ENCODE results near the gene SIGLEC14.

The SIGLEC14 gene

DNA sequence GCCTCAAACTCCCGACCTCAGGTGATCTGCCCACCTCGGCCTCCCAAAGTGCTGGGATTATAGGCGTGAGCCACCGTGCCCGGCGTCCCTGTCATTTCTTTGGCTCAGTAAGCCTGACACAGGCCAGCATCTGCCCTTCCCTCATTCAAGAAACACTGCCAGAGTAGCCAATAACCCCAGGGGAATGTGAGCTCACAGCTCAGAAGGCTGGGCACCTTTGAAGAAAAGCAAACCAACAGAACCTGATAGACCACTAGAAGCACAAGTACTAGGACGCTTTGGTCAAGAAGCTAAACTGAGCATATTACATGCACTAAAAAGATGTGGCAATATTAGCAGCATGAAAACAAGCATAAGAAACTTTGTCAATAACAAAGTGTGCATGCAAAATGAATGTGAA is 30.6 kb downstream of the SIGLEC14 start:
- peak; percentile 53 for DNase-seq (ENCODE audit: low read depth)
- H3K4me3 ChIP-seq (ENCODE audit: low read length), result no peak overlapping the region
- TF ChIP-seq, protein P1, sequence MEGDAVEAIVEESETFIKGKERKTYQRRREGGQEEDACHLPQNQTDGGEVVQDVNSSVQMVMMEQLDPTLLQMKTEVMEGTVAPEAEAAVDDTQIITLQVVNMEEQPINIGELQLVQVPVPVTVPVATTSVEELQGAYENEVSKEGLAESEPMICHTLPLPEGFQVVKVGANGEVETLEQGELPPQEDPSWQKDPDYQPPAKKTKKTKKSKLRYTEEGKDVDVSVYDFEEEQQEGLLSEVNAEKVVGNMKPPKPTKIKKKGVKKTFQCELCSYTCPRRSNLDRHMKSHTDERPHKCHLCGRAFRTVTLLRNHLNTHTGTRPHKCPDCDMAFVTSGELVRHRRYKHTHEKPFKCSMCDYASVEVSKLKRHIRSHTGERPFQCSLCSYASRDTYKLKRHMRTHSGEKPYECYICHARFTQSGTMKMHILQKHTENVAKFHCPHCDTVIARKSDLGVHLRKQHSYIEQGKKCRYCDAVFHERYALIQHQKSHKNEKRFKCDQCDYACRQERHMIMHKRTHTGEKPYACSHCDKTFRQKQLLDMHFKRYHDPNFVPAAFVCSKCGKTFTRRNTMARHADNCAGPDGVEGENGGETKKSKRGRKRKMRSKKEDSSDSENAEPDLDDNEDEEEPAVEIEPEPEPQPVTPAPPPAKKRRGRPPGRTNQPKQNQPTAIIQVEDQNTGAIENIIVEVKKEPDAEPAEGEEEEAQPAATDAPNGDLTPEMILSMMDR (IDR thresholded peaks at IDR 0.05; ENCODE audit: insufficient read depth, low read depth, low read length, missing control alignments), result no peak

DNA sequence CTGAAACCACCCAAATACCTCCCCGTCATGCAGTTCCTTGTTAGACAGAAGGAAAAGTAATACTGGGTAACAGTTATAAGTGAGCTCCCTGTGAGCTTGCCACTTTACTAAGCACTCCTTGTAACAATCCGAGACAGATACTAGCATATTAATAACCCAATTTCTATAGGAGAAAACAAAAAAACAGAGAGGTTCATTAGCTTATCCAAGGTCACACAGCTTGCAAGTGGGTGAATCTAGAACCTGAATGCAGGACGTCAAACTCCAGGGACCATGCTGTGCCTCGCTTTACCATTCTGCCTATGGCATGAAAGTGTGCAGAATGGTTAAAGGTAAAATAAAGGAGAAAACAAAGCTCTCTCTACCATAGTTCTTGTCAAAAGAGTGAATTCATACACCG is 31.8 kb downstream of the SIGLEC14 start:
- H3K4me3 ChIP-seq (ENCODE audit: low read length), result no peak overlapping the region
- TF ChIP-seq, protein P1 (IDR thresholded peaks at IDR 0.05; ENCODE audit: insufficient read depth, low read depth, low read length, missing control alignments), result no peak
- no peak for DNase-seq (ENCODE audit: low read depth)

DNA sequence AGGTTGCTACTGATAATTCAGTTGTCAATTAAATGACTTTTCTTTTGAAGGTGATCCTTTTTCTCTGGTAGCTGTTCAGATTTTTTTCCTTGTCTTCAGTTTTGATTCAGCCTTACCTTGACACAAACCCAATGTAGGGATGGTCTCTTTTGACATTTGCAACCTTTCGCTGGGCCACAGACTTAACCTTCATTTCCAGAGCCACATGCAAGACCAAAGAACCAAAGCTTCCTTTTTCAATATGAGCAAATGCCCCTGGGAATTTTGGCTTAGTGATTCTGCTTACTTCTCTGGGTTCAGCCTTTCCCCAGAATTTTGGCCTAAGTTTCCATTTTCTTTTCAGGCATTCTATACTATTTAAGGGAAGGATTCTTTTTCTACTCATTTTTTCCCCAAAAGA is 36.0 kb downstream of the SIGLEC14 start:
- no peak overlapping the region for H3K4me3 ChIP-seq (ENCODE audit: low read length)
- TF ChIP-seq, protein P1 (IDR thresholded peaks at IDR 0.05; ENCODE audit: insufficient read depth, low read depth, low read length, missing control alignments), result no peak
- no peak for DNase-seq (ENCODE audit: low read depth)

DNA sequence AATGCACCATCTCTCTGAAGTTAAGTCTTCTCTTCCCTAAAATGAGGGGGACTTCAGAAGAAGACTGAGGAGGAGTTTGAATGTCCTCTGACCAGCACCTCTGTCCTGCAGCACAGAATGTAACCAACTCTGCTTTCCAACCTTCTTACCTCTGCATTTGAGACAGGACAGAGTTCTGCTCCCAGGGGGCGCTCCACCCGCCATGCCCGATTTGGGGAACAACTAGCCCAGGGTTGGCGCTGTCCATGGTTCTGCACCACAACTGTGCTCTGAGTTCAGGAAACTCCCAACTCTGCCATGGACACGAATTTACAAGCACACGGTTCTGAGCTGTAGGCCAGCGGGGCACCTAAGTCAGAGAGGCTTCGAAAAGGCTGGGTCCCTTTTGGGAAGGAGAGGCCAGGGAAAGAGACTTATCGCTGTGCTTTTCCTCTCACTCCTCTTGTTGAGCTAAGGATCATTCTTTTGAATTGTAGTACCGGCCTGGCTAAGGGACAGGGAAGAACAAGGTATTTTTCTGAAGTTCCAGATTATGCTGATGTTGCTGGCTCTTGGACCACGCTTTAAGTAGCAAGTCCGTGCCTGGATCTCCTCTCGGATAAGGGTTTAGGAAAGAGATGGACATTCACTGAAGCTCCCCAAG is 38.6 kb downstream of the SIGLEC14 start:
- TF ChIP-seq, protein P1 (IDR thresholded peaks at IDR 0.05; ENCODE audit: insufficient read depth, low read depth, low read length, missing control alignments), result peak; percentile 64
- no peak overlapping the region for H3K4me3 ChIP-seq (ENCODE audit: low read length)
- peak; percentile 78 for DNase-seq (ENCODE audit: low read depth)

DNA sequence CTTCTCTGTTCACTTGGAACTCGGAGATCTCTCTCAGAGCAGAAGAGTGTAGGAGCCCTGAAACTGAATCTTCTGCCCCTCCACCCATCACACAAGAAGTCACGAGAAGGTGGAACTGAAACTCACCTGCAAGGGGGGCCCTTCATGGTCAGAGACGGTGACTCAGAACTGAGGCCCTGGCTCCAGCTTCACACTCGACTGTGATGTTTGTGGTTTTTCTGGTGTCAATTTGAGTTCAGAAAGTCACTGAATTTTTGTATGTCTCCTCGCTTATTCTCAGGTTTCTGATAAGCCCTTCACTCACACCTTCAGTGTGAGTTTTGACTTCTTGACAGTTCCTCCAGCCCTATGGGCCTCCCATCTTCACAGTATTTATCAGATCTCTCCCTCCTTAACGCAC is 39.5 kb downstream of the SIGLEC14 start:
- no peak for DNase-seq (ENCODE audit: low read depth)
- no peak overlapping the region for H3K4me3 ChIP-seq (ENCODE audit: low read length)
- TF ChIP-seq, protein P1 (IDR thresholded peaks at IDR 0.05; ENCODE audit: insufficient read depth, low read depth, low read length, missing control alignments), result no peak

DNA sequence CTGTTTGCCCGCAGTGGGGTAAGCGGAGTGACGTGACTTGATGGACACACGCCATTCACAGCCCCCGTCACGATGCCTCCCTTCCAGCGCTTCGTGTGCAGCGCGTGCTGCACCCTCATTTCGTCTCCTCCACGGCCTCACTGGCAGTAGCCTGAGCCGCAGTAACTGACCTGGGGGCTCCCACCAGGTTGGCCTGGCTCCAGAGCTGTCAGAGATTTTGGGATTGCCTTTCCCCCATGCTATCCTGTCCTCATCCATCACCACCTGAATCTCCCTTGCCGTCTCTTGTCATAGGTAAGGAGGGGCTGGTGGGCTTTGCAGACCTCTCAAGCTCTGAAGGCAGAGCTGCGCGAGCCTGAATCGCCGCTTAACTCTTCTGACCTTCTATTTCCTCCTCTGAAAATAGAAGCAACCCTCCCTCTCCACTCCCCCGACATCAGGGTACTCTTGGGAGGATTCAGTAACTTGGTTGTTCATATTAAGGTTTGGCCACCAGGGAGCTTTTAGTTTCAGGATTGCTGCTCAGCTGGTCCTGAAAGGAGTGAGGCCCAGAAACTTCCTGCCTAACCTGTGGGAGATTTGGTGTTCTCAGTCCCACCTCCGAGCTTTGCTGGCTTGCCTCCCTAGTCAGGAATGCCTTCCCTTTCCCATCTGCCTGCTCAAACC is 44.3 kb downstream of the SIGLEC14 start:
- H3K4me3 ChIP-seq (ENCODE audit: low read length), result no peak overlapping the region
- TF ChIP-seq, protein P1 (IDR thresholded peaks at IDR 0.05; ENCODE audit: insufficient read depth, low read depth, low read length, missing control alignments), result no peak
- no peak for DNase-seq (ENCODE audit: low read depth)
